ENCODE measurements around the gene ADARB1. TPM values are rescaled to one million over a fixed set of nuclear protein-coding genes. Genes with fewer than 3 reads are reported as not detected.

Gene ADARB1
- total RNA-seq, 1 donor from 2014 or later = 32.0 TPM

Other genes with a start within 250 kb of the ADARB1 start
- gene PTTG1IP, start 200.9 kb upstream of the ADARB1 start, total RNA-seq = 505 and 528 TPM in 2 replicates
- gene ITGB2, start 153.7 kb upstream of the ADARB1 start, total RNA-seq = 0.05 and 0.34 TPM in 2 replicates
- gene SLX9, start 134.6 kb upstream of the ADARB1 start, total RNA-seq = 24.8 and 32.7 TPM in 2 replicates
- gene POFUT2, start 213.3 kb downstream of the ADARB1 start, total RNA-seq = 19.4 and 31.0 TPM in 2 replicates

Measured in dermis blood vessel endothelial cell (primary cell).